Activated naive CD8-positive, alpha-beta T cell treated with anti-CD3 and anti-CD28 coated beads for 36 hours (primary cell): Measurements from ENCODE around the gene MT2A. TPM values are rescaled to one million over a fixed set of nuclear protein-coding genes. Genes with fewer than 3 reads are reported as not detected.

Experiments used
- DNase-seq: peaks from one replicate; pipeline ENCODE4 v3.0.0; 2021
- H3K27ac Mint-ChIP-seq: one replicate; pipeline ENCODE4 v1.8.0; 2022; ENCODE audit warnings: mild to moderate bottlenecking, moderate library complexity, mixed read lengths
- H3K27me3 Mint-ChIP-seq: one replicate; pipeline ENCODE4 v1.8.0; 2022; ENCODE audit warnings: mild to moderate bottlenecking, mixed read lengths
- H3K36me3 Mint-ChIP-seq: one replicate; pipeline ENCODE4 v1.8.0; 2021; ENCODE audit warnings: mild to moderate bottlenecking, mixed read lengths
- H3K4me1 Mint-ChIP-seq: one replicate; pipeline ENCODE4 v1.8.0; 2021; ENCODE audit warnings: mixed read lengths
- H3K4me3 Mint-ChIP-seq: one replicate; pipeline ENCODE4 v1.8.0; 2022; ENCODE audit warnings: mild to moderate bottlenecking, moderate library complexity, mixed read lengths
- H3K9me3 Mint-ChIP-seq: one replicate; pipeline ENCODE4 v1.8.0; 2022; ENCODE audit warnings: mixed read lengths
- total RNA-seq, 2 experiments: library from RNA; stranded (reverse); gene quantifications; one replicate each; pipeline ENCODE4 v1.2.3, GENCODE V29; 2021

MT2A gene
- total RNA-seq, 2 experiments from 2014 or later: 124 to 126 TPM

DNA sequence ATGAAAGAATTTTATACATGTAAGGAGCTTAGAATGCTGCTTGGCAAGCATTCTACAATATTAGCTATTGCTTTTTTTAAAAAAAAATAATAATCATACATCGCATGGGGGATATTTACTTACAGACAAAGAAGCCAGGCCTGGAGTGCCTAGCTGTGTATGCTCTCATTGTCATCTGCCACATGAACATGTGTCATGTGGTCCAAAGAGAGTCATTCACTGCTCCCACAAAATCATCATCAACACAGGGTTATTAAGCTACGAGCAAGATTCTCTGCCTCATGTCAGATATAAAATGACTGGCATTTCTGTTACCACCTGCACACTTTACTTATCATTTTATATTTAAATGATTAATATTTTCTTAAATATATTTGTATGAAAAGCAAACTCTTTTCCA, 15.3 kb downstream of the MT2A start:
- Mint-ChIP-seq H3K9me3 (no peaks in the 10 kb centered on the region), H3K27ac (no peak overlapping the region), H3K4me3 (no peak overlapping the region), H3K27me3 (peaks cover 41% of the 10 kb centered on the region), H3K4me1 (peaks cover 14% of the 10 kb centered on the region), H3K36me3 (peaks cover 1% of the 10 kb centered on the region)
- DNase-seq: no peak

DNA sequence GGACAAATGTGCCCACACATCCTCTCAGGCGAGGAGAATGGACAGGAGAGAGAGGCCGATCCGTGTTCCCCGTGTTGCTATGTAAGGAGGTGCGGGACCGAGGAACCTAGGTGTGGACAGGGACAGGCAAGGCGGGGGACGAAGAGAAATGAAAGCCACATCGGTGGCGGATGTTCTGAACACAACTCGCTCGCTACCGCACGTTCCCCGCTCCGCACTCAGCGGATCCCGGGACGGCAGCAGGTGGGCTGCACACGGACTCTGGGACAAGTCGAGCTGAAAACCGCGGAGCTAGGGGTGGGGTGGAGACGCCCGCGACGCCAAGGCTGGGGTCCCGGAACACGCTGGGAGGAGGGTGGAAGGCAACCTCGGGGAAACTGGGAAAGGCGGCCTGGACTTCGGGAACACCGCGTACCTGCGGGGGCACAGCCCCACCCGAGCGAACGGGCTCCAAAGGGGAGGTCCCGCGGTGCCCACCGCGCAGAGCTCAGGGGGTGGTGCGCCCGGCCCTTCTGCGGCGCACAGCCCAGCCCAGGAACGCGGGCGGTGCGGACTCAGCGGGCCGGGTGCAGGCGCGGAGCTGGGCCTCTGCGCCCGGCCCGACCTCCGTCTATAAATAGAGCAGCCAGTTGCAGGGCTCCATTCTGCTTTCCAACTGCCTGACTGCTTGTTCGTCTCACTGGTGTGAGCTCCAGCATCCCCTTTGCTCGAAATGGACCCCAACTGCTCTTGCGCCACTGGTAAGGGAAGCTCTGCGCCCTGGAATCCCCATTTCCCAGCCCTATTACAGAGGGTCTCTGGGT, 17.0 kb downstream of the MT2A start, which contains the start of gene MT1E:
Gene MT1E, plus strand, starts transcription at position 642 of the 803 bp plus-strand sequence. Its CDS starts 71 bp downstream, at position 713.
- peak; percentile 82 for DNase-seq
- peak within 1 kb of the TSS; percentile 84 for H3K4me3 Mint-ChIP-seq
- peaks cover 1% of the 10 kb centered on the region for H3K36me3 Mint-ChIP-seq
- H3K27ac Mint-ChIP-seq: peak within 1 kb of the TSS; percentile 80
- H3K27me3 Mint-ChIP-seq: peaks cover 40% of the 10 kb centered on the region
- H3K4me1 Mint-ChIP-seq: peaks cover 17% of the 10 kb centered on the region
- no peaks in the 10 kb centered on the region for H3K9me3 Mint-ChIP-seq

DNA sequence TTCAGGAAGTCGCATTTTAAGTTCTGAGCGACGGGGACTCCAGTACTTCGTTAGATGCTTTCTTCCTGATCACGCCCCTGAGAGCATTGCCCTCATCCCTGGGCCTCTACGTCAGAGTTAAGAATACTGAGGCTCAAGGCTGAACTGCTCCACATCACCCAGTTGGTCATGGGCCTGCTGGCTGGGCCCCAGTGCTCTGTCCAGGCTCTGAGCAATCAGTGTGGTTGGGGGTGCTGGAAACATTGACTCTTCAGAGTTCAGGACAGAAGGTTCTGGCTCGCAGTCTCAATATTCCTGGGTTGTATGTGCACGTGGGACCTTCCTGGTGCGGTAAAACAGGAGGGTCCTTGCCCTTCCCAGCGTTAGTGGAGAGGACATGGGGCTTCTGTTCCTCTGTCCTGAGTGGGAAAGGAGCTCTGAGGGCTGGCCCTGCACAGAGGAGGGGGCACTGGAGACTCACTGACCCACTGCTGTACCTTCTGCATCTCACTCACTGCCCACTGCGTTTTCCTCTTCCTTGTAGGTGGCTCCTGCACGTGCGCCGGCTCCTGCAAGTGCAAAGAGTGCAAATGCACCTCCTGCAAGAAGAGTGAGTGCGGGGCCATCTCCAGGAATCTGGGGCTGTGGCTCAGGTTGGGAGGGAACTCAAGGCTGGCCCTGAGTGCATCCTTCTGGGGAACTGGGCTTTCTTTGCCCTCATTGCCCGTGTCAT, 17.7 kb downstream of the MT2A start:
- H3K4me1 Mint-ChIP-seq: peaks cover 17% of the 10 kb centered on the region
- no peaks in the 10 kb centered on the region for H3K9me3 Mint-ChIP-seq
- peak overlapping the region; percentile 80 for H3K27ac Mint-ChIP-seq
- peak overlapping the region; percentile 84 for H3K4me3 Mint-ChIP-seq
- H3K36me3 Mint-ChIP-seq: peaks cover 1% of the 10 kb centered on the region
- H3K27me3 Mint-ChIP-seq: peaks cover 48% of the 10 kb centered on the region
- DNase-seq: no peak

DNA sequence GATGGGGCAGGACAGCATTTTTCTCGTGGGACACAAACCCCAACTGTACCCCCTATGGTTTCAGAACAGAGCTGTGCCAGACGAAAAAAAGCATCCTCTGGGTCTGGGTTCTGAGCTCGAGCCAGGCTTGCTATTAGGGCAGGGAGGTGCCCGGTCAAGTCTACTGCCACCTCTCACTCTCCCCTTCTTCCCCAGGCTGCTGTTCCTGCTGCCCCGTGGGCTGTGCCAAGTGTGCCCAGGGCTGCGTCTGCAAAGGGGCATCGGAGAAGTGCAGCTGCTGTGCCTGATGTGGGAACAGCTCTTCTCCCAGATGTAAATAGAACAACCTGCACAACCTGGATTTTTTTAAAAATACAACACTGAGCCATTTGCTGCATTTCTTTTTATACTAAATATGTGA, 18.3 kb downstream of the MT2A start:
- no peaks in the 10 kb centered on the region for H3K9me3 Mint-ChIP-seq
- H3K4me3 Mint-ChIP-seq: peak overlapping the region; percentile 84
- H3K27ac Mint-ChIP-seq: no peak overlapping the region
- H3K36me3 Mint-ChIP-seq: peaks cover 1% of the 10 kb centered on the region
- no peak for DNase-seq
- peaks cover 18% of the 10 kb centered on the region for H3K4me1 Mint-ChIP-seq
- H3K27me3 Mint-ChIP-seq: peaks cover 54% of the 10 kb centered on the region

DNA sequence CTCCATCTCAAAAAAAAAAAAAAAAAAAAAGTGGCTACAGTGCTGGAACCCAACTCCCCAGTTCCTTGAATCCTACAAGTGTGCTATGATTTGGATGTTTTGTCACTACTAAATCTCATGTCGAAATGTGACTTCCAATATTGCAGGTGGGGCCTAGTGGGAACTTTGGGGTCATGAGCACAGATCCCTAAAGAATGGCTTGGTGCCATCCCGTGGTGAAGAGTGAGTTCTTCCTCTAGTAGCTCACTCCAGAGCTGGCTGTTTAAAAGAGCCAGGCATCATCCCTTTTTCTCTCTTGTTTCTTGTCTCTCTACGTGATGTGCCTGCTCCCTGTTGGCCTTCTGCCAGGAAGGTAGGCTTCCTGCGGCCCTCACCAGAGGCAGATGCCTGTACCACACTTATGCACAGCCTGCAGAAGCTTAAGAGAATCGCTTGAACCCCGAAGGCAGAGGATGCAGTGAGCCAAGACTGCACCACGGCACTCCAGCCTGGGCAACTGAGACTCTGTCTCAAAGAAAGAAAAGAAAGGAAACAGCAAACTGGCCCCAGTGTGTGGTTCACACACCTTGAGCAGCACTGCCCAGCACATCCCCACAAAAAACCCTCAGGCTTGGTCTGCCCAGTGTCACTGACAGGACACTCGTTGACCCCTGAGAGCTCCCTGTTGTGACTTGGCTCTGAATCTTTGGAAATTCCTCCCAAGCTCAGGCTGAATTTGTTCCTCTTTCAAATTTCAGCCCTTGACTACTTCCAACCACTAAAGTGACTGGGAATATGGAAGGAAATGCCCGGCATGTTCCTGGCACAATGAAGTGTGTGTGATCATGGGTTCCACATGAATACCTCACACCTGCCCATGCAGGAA, 20.3 kb downstream of the MT2A start:
- peaks cover 71% of the 10 kb centered on the region for H3K27me3 Mint-ChIP-seq
- peaks cover 1% of the 10 kb centered on the region for H3K36me3 Mint-ChIP-seq
- peaks cover 24% of the 10 kb centered on the region for H3K4me1 Mint-ChIP-seq
- H3K27ac Mint-ChIP-seq: no peak overlapping the region
- no peak overlapping the region for H3K4me3 Mint-ChIP-seq
- no peak for DNase-seq
- H3K9me3 Mint-ChIP-seq: no peaks in the 10 kb centered on the region

DNA sequence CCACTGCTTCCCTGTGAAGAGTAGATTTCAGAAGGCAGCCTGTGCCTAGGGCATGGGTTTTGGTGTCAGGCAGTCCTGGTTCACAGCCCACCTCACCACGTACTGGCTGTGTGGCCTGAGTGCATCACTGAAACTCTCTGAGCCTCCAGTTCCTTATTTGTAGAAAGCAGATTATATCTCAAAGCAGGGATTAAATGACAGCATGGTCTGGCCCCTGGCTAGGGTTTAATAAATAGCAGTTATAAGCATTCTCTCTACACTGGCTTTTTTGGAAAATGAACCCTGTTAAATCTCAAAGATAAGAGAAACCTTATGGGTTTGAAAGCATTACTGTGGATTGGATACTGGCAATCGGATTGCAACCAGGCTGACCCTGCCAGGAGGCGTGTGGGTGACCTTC, 21.1 kb downstream of the MT2A start:
- Mint-ChIP-seq H3K4me3 (no peak overlapping the region), H3K36me3 (peaks cover 1% of the 10 kb centered on the region), H3K27me3 (peaks cover 76% of the 10 kb centered on the region), H3K27ac (no peak overlapping the region), H3K9me3 (no peaks in the 10 kb centered on the region), H3K4me1 (peaks cover 27% of the 10 kb centered on the region)
- DNase-seq: no peak

DNA sequence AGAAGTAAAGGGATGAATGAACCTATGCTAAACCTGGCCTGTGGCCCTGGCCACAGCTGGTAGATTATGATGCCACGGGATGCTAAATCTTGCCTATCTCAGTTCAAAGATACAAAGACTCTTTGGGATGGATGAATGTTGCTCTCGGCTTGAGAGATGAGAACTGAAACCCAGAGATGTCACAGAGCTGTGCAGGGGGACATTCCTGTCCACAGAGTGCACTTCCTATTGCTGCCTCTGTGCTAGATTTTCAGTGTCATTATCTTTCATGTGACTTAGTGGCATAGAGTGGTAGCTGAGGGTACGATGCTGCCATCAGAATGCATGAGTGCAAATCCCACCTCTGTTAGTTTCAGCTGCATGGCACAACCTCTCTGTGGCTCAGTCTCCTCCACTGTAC, 21.8 kb downstream of the MT2A start:
- DNase-seq: no peak
- Mint-ChIP-seq H3K27me3 (peaks cover 77% of the 10 kb centered on the region), H3K9me3 (no peaks in the 10 kb centered on the region), H3K4me1 (peaks cover 31% of the 10 kb centered on the region), H3K36me3 (peaks cover 1% of the 10 kb centered on the region), H3K27ac (no peak overlapping the region), H3K4me3 (no peak overlapping the region)

DNA sequence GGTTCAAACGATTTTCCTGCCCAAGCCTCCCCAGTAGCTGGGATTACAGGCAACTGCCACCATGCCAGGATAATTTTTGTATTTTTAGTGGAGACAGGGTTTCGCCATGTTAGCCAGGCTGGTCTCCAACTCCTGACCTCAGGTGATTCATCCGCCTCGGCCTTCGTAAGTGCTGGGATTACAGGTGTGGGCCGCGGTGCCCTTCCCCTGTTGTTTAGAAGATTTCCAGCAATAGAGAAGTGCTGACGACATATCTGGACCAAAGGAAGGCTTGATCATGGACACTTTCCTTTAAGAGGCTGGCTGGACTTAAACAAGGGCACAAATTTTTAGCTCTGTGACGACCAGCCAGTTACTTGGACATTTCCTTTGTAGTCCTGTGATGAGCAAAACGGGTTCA, 22.8 kb downstream of the MT2A start:
- Mint-ChIP-seq H3K4me1 (peaks cover 28% of the 10 kb centered on the region), H3K27me3 (peaks cover 77% of the 10 kb centered on the region), H3K9me3 (no peaks in the 10 kb centered on the region), H3K4me3 (no peak overlapping the region), H3K27ac (no peak overlapping the region), H3K36me3 (peaks cover 1% of the 10 kb centered on the region)
- DNase-seq: no peak

DNA sequence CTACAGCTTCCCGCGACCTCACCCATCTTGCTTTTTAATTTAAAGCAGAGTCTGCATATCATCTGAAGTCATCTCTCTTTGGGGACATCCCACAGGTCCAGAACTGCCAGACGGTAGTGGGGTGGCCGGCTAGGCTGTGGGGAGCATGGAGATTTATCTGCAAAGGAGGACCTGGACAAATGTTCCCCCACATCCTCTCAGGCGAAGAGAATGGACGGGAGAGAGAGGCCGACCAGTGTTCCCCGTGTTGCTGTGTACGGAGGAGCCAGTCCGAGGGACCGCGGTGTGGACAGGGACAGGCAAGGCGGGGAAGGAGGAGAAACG, 23.4 kb downstream of the MT2A start:
- Mint-ChIP-seq H3K36me3 (peaks cover 1% of the 10 kb centered on the region), H3K4me1 (peaks cover 26% of the 10 kb centered on the region), H3K9me3 (no peaks in the 10 kb centered on the region), H3K27ac (no peak overlapping the region), H3K27me3 (peaks cover 77% of the 10 kb centered on the region), H3K4me3 (peak overlapping the region; percentile 61)
- no peak for DNase-seq

DNA sequence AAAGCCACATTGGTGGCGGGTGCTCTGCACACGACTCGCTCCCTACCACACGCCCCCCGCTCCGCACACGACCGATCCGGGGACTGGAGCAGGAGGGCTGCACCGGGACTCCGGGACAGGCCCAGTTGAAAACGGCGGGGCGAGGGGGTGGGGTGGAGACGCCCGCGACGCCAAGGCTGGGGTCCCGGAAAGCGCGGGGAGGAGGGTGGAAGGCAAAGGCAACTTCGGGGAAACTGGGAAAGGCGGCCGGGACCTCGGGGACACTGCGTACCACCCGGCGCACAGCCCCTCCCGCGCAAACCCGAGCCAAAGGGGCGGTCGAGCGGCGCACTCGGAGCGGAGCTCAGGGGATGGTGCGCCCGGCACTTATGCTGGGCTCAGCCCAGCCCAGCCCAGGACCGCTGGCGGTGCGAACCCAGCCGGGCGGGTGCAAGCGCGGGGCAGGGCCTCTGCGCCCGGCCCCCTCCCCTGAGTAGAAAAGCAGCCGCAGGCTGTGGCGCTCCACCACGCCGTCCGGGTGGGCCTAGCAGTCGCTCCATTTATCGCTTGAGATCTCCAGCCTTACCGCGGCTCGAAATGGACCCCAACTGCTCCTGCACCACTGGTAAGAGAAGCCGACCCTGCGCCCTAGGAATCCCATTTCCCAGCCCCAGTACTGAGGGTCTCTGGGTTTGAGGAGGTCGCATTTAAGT, 23.9 kb downstream of the MT2A start, which contains the start of gene MT1M:
Gene MT1M, plus strand, starts transcription at position 504 of the 692 bp plus-strand sequence. Its CDS starts 73 bp downstream, at position 577.
- peak within 1 kb of the TSS; percentile 61 for H3K4me3 Mint-ChIP-seq
- peaks cover 28% of the 10 kb centered on the region for H3K4me1 Mint-ChIP-seq
- peaks cover 77% of the 10 kb centered on the region for H3K27me3 Mint-ChIP-seq
- no peaks in the 10 kb centered on the region for H3K9me3 Mint-ChIP-seq
- no peak within 1 kb of the TSS for H3K27ac Mint-ChIP-seq
- no peak for DNase-seq
- H3K36me3 Mint-ChIP-seq: no peaks in the 10 kb centered on the region

DNA sequence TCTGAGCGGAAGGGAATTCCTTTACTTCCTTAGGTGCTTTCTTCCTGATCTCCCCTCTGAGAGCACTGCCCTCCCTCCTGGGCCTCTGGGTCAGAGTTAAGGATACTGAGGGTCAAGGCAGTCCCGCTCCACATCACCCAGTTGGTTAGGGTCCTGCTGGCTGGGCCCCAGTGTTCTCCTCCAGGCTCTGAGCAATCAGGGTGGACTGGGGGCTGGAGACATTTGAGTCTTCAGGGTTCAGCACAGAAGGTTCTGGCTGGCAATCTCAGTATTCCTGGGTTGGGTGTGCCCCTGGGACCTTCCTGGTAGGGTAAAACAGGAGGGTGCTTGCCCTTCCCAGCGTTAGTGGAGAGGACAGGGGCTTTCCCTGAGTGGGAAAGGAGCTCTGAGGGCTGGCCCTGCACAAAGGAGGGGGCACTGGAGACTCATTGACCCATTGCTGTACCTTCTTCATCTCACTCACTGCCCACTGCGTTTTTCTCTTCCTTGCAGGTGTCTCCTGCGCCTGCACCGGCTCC, 24.5 kb downstream of the MT2A start:
- H3K4me1 Mint-ChIP-seq: peaks cover 32% of the 10 kb centered on the region
- peaks cover 81% of the 10 kb centered on the region for H3K27me3 Mint-ChIP-seq
- no peak for DNase-seq
- peak overlapping the region; percentile 61 for H3K4me3 Mint-ChIP-seq
- no peaks in the 10 kb centered on the region for H3K36me3 Mint-ChIP-seq
- no peaks in the 10 kb centered on the region for H3K9me3 Mint-ChIP-seq
- no peak overlapping the region for H3K27ac Mint-ChIP-seq

DNA sequence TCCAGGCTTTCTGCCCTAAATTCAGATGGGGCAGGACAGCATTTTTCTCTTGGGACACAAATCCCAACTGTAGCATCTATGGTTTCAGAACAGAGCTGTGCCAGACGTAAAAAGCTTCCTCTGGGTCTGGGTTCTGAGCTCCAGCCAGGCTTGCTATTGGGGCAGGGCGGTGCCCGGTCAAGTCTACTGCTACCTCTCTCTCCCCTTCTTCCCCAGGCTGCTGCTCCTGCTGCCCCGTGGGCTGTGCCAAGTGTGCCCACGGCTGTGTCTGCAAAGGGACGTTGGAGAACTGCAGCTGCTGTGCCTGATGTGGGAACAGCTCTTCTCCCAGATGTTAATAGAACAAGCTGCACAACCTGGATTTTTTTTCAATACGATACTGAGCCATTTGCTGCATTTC, 25.2 kb downstream of the MT2A start:
- DNase-seq: no peak
- no peaks in the 10 kb centered on the region for H3K36me3 Mint-ChIP-seq
- H3K4me3 Mint-ChIP-seq: no peak overlapping the region
- H3K27ac Mint-ChIP-seq: no peak overlapping the region
- H3K27me3 Mint-ChIP-seq: peaks cover 83% of the 10 kb centered on the region
- no peaks in the 10 kb centered on the region for H3K9me3 Mint-ChIP-seq
- peaks cover 34% of the 10 kb centered on the region for H3K4me1 Mint-ChIP-seq

DNA sequence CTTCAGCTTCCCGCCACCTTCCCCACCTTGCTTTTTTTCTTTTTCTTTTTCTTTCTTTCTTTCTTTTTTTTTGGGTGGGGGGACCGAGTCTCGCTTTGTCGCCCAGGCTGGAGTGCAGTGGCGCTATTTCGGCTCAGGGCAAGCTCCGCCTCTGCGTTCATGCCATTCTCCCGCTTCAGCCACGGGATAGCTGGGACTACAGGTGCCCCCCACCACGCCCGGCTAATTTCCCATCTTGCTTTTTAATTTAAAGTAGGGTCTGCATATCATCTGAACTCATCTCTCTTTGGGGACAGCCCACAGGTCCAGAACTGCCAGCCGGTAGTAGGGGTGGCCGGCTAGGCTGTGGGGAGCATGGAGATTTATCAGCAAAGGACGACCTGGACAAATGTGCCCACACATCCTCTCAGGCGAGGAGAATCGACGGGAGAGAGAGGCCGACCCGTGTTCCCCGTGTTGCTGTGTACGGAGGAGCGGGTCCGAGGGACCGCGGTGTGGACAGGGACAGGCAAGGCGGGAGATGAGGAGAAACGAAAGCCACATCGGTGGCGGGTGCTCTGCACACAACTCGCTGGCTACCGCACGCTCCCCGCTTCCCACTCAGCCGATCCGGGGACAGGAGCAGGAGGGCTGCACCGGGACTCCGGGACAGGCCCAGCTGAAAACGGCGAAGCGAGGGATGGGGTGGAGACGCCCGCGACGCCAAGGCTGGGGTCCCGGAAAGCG, 26.5 kb downstream of the MT2A start:
- Mint-ChIP-seq H3K9me3 (no peaks in the 10 kb centered on the region), H3K27ac (no peak overlapping the region), H3K36me3 (no peaks in the 10 kb centered on the region), H3K4me3 (peak overlapping the region; percentile 74), H3K4me1 (peaks cover 34% of the 10 kb centered on the region), H3K27me3 (peaks cover 93% of the 10 kb centered on the region)
- no peak for DNase-seq
